ENCODE measurements around the gene PPP1R26. TPM values are rescaled to one million over a fixed set of nuclear protein-coding genes. Genes with fewer than 3 reads are reported as not detected.

Gene PPP1R26
- total and polyA plus RNA-seq, 9 of the 15 experiments (the other 6 are each of a cell fraction or from before 2014, with no cell fraction given), result 0.77 to 26.8 (median 9.3) TPM

GRCh38 chr9:135440620-135441019 lies 39.0 kb upstream of the PPP1R26 start (continued):
- TF ChIP-seq NR2C2 (CRISPR knock-in tag; IDR thresholded peaks at IDR 0.05) (no peak), NR2C2 (tag; IDR thresholded peaks at IDR 0.05) (no peak), FOXK2 (conservative IDR thresholded peaks at IDR 0.05 in 1 of 2, IDR thresholded peaks at IDR 0.05 in 1 of 2; ENCODE audit: low read depth in 2 of 2) (peak in 1 of 2 experiments; percentile 24; a peak in 1 of 4 replicates), C11orf30 (IDR thresholded peaks at IDR 0.05; ENCODE audit: low read depth) (peak; percentile 47; the same call in 1 of the 2 replicates), CLOCK (CRISPR knock-in tag; IDR thresholded peaks at IDR 0.05; ENCODE audit: borderline replicate concordance) (no peak), ZNF143 (CRISPR knock-in tag; IDR thresholded peaks at IDR 0.05) (no peak), SNAPC5 (CRISPR knock-in tag; IDR thresholded peaks at IDR 0.05) (no peak), HNRNPL (IDR thresholded peaks at IDR 0.05; ENCODE audit: low read depth, low read length) (no peak), NFIC (IDR thresholded peaks at IDR 0.05) (peak; percentile 10; the same call in 1 of the 2 replicates), TARDBP (IDR thresholded peaks at IDR 0.05) (no peak), STAT5B (CRISPR knock-in tag; IDR thresholded peaks at IDR 0.05) (no peak), POLR2G (IDR thresholded peaks at IDR 0.05; ENCODE audit: low read depth, low read length) (no peak), FOXP1 (CRISPR knock-in tag; IDR thresholded peaks at IDR 0.05) (no peak), BHLHE40 (IDR thresholded peaks at IDR 0.05; ENCODE audit: low read length) (peak; percentile 26; the same call in 1 of the 2 replicates), ARID2 (IDR thresholded peaks at IDR 0.05) (no peak), SMC3 (conservative IDR thresholded peaks at IDR 0.05; ENCODE audit: insufficient read depth, low read depth, low read length) (peak; percentile 68), SMARCA5 (IDR thresholded peaks at IDR 0.05) (peak; percentile 57; the same call in 1 of the 2 replicates), HCFC1 (IDR thresholded peaks at IDR 0.05; ENCODE audit: low read depth, low read length) (no peak), CC2D1A (IDR thresholded peaks at IDR 0.05) (peak; percentile 38; the same call in 1 of the 2 replicates), SREBF2 (CRISPR knock-in tag; IDR thresholded peaks at IDR 0.05) (no peak), ZNF280B (CRISPR knock-in tag; IDR thresholded peaks at IDR 0.05) (no peak), CTBP1 (IDR thresholded peaks at IDR 0.05; ENCODE audit: borderline replicate concordance) (peak; percentile 45; the same call in 1 of the 2 replicates), SUPT5H (IDR thresholded peaks at IDR 0.05) (no peak), ZNF395 (CRISPR knock-in tag; IDR thresholded peaks at IDR 0.05) (no peak), HMG20B (CRISPR knock-in tag; IDR thresholded peaks at IDR 0.05) (no peak), KLF16 (IDR thresholded peaks at IDR 0.05) (peak; percentile 60; the same call in 1 of the 2 replicates), PHF21A (IDR thresholded peaks at IDR 0.05; ENCODE audit: borderline replicate concordance, low read depth) (0 out of 2 replicates have a peak, but pooled peaks have one; percentile 21), ZNF584 (CRISPR knock-in tag; IDR thresholded peaks at IDR 0.05; ENCODE audit: low read depth) (0 out of 2 replicates have a peak, but pooled peaks have one; percentile 0)

All from K562 (cell line).